Fibroblast of the aortic adventitia (primary cell): ENCODE results near the gene GABRQ. TPM values are rescaled to one million over a fixed set of nuclear protein-coding genes. Genes with fewer than 3 reads are reported as not detected.
A peak's percentile ranks its signal among the peaks of the same experiment; 100 is the strongest.

Experiments used
- DNase-seq: peaks from one replicate; pipeline ENCODE4 v3.0.0-alpha.2; 2010; ENCODE audit warnings: low read depth
- H3K4me3 ChIP-seq: 2 replicates; pipeline ENCODE4 v1.5.1; 2011; ENCODE audit warnings: low read depth, mild to moderate bottlenecking, control low read depth, low read length, moderate library complexity
- CTCF ChIP-seq: IDR thresholded peaks from 2 replicates; pipeline ENCODE4 v1.5.1; 2011; ENCODE audit warnings: mild to moderate bottlenecking, low read length, control low read depth, inconsistent platforms; ENCODE audit not compliant: insufficient read depth
- total RNA-seq: library from RNA; depleted of rRNA; stranded (reverse); fragments of >200 nt; gene quantifications from 2 replicates; pipeline ENCODE4 v1.2.3, GENCODE V29; 2012; ENCODE audit warnings: low replicate concordance

GABRQ gene
- not detected in 2 replicates for total RNA-seq

GRCh38 chrX:152637649-152638442, at the start of gene GABRQ:
TSS of gene GABRQ (plus strand) at chrX:152637895. CDS start at chrX:152638203, 308 bp downstream.
- no peak within 1 kb of the TSS for H3K4me3 ChIP-seq
- DNase-seq: peak; percentile 14
- TF ChIP-seq CTCF: no peak

GRCh38 chrX:152588206-152588605, 49.5 kb upstream of the GABRQ start:
- DNase-seq: no peak
- no peak for TF ChIP-seq CTCF
- H3K4me3 ChIP-seq: no peak overlapping the region

GRCh38 chrX:152600853-152601633, 36.7 kb upstream of the GABRQ start:
- DNase-seq: no peak
- H3K4me3 ChIP-seq: no peak overlapping the region
- TF ChIP-seq CTCF: no peak

- no peak for TF ChIP-seq CTCF
- no peak overlapping the region for H3K4me3 ChIP-seq
- no peak for DNase-seq
Observed at GRCh38 chrX:152601848-152602616, 35.7 kb upstream of the GABRQ start.

- no peak for TF ChIP-seq CTCF
Observed at GRCh38 chrX:152614791-152615190, 22.9 kb upstream of the GABRQ start.

GRCh38 chrX:152619897-152620296, 17.8 kb upstream of the GABRQ start:
- TF ChIP-seq CTCF: no peak
- no peak overlapping the region for H3K4me3 ChIP-seq
- DNase-seq: no peak

More at GRCh38 chrX:152614791-152615190, 22.9 kb upstream of the GABRQ start:
- no peak overlapping the region for H3K4me3 ChIP-seq
- DNase-seq: no peak
